Stimulated activated CD8-positive, alpha-beta memory T cell treated with anti-CD3 and anti-CD28 coated beads, Interleukin-2, amount 100 ng/mL, for 1 hour (primary cell): ENCODE data around the gene EMILIN1.

ENCODE experiments used
- DNase-seq, 2 donors: peaks; one replicate each; pipeline ENCODE4 v3.0.0-alpha.2; 2020; ENCODE audit warnings: low read depth in 2 of 2

The EMILIN1 gene

GRCh38 chr2:27078267-27079194, at the start of gene EMILIN1:
Gene EMILIN1, plus strand, starts transcription at chr2:27078615. Its CDS starts 451 bp downstream, at chr2:27079066.
- no peak for DNase-seq

- no peak for DNase-seq
Observed at GRCh38 chr2:27029051-27029450, 49.4 kb upstream of the EMILIN1 start.

- DNase-seq = peak; percentile 56 to 59
Observed at GRCh38 chr2:27032495-27033252, 45.7 kb upstream of the EMILIN1 start, which contains the start of gene TMEM214. Gene TMEM214, plus strand, starts transcription at chr2:27032965. Its CDS starts 51 bp downstream, at chr2:27033016.

GRCh38 chr2:27033253-27033852, 45.1 kb upstream of the EMILIN1 start:
- DNase-seq = no peak

- DNase-seq = no peak
Observed at GRCh38 chr2:27038012-27038411, 40.4 kb upstream of the EMILIN1 start.

GRCh38 chr2:27038631-27039339, 39.6 kb upstream of the EMILIN1 start:
- DNase-seq = no peak

GRCh38 chr2:27039426-27039825, 39.0 kb upstream of the EMILIN1 start:
- no peak for DNase-seq

- no peak for DNase-seq
Observed at GRCh38 chr2:27039871-27040270, 38.5 kb upstream of the EMILIN1 start.

- DNase-seq = no peak
Observed at GRCh38 chr2:27040282-27040681, 38.1 kb upstream of the EMILIN1 start.

GRCh38 chr2:27041752-27042151, 36.7 kb upstream of the EMILIN1 start:
- DNase-seq = no peak

- no peak for DNase-seq
Observed at GRCh38 chr2:27042159-27042661, 36.2 kb upstream of the EMILIN1 start.

- no peak for DNase-seq
Observed at GRCh38 chr2:27042985-27043634, 35.3 kb upstream of the EMILIN1 start.

GRCh38 chr2:27049422-27050280, 28.8 kb upstream of the EMILIN1 start:
- peak; percentile 16 to 30 for DNase-seq

- DNase-seq = peak; percentile 83 to 88
Observed at GRCh38 chr2:27050281-27050995, 28.0 kb upstream of the EMILIN1 start.

GRCh38 chr2:27050996-27051901, 27.2 kb upstream of the EMILIN1 start, which contains the start of gene AGBL5:
Gene AGBL5, plus strand, starts transcription at chr2:27051668. Its CDS starts 1,291 bp downstream, at chr2:27052959.
- peak; percentile 91 to 94 for DNase-seq

GRCh38 chr2:27051902-27052645, 26.3 kb upstream of the EMILIN1 start:
- DNase-seq = no peak

GRCh38 chr2:27053321-27053720, 25.1 kb upstream of the EMILIN1 start:
- DNase-seq = no peak
